GM18517 (cell line): ENCODE data around the gene ESRRG.
A peak's percentile ranks its signal among the peaks of the same experiment; 100 is the strongest.
"Not testable (repeated sequence)": the region's sequence is repeated elsewhere in the genome, so short reads cannot be mapped to it uniquely, and the experiment has no call there.

Experiments
- ATAC-seq: cut with Tn5 transposase; IDR thresholded peaks from one replicate; pipeline ENCODE4 v1.9.1; 2021; ENCODE audit warnings: mild to moderate bottlenecking, moderate library complexity; ENCODE audit not compliant: unreplicated experiment

ESRRG gene

DNA sequence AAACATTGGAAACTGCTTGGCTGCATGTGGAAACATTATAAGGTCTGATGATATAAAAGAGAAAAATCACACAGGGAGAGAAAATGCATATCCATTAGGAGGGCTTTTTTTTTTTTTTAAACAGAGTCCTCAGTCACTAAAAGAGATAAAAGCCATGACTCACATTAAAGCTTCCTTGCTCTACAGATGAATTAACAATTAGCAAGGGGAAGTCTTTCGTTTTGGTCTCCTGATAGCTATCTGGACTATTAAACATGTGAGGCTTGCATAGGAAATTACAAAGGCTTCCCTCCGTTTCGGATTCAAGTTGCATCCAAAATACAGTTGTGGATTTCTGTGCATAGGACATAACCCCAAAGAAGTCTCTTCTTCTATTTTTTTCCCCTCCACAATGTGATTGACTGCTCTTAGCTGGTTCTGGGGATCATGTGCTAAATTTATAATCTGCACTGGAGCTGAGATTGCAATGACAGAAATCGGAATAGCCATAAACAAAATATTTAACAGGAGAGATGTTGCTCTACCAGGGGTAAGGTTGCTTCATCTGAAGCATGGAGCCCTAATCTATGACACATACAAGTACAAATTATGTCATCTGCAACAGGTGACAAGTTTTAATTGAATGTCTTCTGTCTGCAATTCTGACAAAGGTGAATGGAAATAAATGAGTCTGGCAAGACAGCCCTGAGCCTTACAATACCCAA is 146.8 kb downstream of the ESRRG start:
- no peak for ATAC-seq

DNA sequence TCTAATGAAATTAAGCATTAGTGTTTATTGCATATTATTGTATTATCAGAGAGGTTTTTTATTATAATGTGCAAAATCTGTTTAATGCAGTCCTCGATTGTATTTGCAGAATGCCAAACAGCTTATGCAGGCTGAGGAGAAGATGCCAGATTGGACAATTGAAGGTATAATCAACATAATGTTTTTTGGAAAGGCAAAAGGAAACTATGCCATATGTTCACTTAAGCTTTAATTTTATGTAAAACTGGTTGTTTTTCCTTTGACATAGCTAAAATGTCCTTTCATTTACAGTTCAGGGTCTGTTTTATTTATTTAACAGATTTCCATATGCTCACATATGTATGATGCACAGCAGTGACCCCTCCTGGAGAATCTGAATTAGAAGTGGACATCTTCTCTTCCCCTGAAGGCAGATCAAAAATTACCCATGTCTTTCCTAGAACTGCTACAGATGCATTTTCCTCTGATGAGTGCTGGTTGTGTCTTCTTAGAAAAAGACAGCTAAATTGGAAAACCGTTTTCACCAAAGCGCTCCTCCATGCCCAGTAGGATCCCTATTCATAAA is 156.5 kb downstream of the ESRRG start:
- no peak for ATAC-seq

DNA sequence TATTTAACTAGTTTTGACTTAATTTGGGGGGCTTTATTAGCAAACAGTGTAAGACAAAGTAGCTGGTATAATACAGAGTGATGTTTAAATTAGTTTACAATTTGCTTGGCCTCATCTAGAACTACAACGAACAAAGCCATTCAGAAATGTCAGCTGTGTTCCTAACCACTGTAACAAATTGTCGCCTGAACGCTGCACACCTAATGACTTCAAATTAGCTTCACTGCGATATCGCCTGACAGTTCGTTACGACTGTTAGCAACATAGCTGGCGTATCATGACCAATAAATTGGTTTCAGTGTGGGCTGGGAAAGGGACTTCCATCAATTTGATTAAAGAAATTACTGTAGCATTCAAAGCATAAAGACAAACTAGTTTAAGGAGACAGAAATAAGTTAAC is 160.1 kb downstream of the ESRRG start:
- no peak for ATAC-seq

DNA sequence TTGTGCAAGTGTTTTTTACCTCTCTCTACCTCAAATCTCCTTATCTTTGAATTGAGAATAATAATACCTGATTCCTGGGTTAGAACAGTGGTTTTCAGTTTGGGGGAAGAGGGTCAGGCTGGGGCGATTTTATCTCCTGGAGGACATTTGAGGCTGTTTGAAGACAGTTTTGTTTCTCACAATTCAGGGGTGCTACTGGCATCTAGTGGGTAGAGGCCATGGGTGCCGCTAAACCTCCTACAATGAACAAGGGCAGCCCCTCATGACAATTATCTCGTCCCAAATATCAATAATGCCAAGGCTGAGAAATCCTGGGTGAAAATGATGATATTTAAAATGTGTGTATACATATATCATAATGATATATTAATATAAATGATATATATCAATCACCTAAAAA is 160.8 kb downstream of the ESRRG start:
- no peak for ATAC-seq

DNA sequence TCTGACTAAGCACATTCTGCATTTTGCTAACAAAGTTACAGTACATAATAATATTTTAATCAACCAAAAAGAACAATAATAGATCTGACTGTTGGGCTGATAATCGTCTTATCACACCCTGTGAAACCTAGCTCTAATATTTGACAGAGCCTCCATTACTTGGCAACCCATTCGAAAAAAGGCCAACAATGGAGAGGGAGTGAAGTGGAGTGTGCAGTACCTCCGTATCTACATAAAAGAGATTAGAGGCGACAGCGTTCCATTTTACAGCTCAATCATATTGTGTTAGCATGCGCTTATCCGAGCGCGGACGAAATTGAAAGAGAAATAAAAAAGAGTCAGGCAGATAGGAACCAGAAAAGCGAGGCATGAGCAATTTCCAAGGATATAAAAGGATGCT is 162.7 kb downstream of the ESRRG start:
- ATAC-seq = no peak

DNA sequence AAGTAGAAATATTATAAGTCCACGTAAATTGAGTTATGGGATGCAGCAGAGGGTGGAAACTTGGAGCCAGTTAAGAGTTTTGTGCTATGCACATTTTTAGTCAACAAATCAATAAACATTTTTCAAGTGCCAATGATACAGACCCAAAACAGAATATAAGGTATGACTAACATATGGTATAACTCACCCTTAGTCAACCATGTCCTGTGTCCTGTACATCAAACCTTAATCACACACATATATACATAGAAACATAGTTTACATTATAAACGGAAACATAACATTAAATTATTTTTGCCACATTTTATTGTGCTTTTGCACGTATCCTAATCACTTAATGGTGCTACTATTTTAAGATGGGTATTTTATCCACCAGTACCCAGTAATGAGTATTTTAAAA is 163.9 kb downstream of the ESRRG start:
- ATAC-seq = no peak

DNA sequence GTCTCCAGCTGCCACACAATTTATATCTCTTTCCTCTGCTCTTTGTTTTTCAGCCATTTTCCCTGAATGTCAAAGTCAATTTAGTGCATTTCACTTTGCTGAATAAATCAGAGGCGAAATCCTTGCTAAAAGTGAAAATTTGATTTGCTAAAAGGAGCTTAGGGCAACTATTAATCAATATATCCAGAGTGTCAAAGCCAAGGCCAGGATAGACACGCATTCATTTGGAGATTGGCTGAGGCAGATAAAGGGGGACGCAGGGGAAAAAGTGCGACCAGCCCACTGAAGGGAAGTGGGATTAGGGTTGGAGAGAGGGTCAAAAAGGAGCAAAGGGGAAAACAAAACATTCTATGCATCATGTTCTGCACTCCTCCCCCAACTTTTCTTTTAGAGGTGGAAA is 167.6 kb downstream of the ESRRG start:
- ATAC-seq = no peak

DNA sequence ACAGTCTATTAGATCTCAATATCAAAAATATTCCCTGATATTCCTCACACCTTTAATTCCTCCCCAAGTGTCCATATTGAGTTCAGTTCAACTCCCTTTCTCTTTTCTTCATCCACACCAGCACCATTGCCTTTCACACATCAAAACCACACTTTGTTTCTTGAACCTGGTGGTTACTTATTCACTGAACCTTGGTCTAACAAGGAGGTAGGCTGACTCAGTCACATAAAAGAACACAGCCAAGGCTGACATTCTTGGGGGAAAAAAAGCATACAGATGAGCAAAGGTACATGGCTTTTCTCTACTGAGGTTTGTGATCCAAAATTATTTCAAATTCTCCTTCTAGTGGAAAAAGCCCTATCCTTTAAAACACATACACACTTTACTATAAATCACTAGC is 168.3 kb downstream of the ESRRG start:
- no peak for ATAC-seq

DNA sequence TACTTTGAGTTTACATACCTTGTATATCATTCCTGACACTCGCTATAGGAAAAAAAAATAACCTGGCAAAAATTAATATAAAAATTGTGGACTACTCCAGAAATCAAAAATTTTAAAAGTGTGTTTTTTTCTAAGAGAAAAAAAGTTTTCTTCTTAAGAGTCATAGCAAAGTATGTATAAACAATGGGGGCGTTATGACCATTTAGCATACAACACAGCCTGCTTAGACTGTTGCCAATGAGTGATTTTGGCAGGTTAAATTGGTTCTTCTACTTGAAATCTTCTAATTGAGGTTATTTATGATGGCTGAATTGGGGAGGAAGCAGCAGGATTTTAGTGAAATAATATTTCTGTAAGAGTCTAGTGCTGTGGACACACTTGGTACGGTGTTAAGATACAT is 169.5 kb downstream of the ESRRG start:
- ATAC-seq = no peak

DNA sequence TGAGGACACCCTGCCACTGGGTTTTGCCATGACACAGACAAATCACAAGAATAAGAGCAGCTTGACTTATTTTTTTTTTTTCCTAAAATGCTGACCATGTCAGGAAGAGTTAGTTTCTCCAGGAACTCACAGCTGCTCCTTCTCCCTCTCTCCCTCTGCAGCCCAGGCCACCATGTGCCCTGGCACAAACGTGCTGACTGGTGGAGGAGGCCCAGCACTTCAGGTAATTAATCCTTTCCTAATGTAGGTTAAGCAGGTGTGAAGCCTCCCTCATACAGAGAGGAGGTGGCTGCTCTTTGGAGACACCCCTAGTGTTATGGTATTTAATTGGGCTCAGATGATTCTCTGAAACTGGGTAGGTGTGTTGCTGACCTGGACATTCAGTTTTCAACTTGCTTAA is 170.2 kb downstream of the ESRRG start:
- ATAC-seq = no peak

DNA sequence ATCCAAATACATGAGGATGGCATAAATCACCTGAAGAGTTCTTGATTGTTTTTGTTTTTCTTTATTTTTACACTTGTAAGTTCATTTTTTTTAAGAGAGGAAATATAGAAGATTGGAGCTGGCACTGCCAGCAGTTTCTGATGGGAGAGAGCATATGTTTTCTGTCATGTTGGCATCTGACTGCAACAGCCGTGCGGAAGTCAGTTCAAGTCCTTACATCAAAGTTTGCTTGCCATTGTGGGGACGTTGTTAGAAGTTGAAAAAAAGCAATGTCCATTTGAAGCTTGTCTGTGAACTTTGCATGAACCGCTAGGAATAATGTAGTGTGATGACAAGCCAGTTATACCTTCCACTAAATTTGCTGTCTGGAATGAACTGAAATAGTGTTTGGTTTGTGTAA is 173.4 kb downstream of the ESRRG start:
- ATAC-seq = no peak

DNA sequence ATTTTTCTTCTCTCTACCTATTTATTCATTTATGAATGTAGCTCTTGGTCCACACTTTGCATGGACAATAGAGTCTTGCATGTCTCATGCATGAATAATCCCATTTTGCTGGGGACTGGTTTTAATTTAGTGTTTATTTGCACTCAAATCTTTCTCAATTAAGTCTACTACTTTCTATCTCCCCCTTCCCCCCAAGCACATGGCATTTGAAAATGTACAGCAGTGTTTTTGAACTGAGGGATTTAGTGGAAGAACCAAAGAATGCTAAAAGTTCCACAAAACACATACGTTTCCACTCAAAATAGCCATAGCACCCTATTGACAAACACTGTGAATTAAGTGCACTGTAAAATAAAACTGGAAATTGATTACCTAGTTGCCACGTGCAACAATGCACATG is 180.5 kb downstream of the ESRRG start:
- no peak for ATAC-seq

DNA sequence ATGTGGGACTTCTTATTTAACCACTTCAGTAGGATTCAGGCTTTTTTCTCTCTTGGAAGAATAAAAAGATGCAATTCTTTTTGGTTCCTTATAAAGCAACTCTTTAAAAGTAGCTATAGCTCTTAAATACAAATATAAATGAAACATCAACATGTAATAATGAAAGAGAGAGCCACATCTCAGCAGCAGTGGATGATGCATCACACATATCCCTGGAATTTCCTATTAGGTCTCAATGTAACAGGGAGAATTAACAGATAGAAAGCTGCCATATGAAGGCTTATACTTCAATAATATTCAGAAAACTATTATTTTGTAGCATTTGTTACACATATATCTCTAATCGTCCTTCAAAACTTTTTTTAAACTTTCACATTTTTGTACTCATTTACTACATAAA is 181.0 kb downstream of the ESRRG start:
- ATAC-seq = no peak

DNA sequence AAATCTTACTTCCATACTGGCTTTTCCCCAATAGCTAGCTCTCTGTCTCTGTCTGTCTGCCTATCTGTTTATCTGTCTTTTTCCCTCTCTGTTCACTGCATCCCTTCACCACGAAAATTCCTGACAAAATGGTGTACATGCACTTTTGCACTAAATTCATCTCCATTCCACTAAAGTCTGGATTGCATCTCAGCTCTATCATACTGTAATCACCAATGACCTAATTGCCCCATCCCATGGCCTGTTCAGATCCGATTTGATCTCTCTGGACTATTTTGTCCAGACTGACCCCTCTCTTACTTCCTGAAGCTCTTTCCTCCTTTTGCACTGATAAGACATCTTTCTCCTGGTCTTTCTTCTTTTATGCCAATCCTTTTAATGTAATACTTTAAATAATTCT is 187.5 kb downstream of the ESRRG start:
- ATAC-seq = no peak

DNA sequence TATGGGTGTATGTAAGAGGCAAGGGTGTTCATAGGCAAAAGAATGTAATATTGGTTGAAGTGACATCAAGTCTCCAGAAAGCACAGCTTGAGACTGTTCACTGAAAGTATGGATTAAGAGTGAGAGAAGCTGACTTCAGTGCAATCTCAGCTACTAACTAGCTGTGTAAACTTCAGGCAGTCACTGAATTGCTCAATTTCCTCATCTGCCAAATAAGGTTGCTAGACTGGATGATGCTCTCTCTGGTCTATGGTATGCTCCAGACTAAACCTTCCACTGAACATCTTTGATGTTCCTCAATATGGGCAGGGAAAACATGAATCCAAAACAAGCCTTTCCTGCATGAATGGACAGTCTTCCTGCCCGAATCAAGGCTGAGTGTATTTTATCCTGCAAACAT is 188.2 kb downstream of the ESRRG start:
- no peak for ATAC-seq

DNA sequence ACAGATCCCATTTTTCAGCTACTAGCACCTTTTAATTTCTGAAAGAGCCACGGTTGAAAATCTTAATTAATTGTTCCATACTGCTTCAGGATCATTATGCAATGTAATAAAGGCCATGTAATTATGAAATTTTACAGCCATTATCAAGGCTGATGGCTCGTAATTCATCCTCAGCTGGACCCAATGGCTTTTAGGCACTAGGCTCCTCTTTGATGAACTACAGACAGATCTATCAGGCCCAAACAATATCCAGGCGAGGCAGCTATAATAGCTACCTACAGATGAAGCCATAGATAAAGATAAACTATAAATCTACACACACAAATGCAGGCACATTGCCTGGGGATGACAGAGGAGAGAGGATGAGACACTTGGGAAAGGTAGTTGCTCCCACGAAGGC is 189.5 kb downstream of the ESRRG start:
- no peak for ATAC-seq

DNA sequence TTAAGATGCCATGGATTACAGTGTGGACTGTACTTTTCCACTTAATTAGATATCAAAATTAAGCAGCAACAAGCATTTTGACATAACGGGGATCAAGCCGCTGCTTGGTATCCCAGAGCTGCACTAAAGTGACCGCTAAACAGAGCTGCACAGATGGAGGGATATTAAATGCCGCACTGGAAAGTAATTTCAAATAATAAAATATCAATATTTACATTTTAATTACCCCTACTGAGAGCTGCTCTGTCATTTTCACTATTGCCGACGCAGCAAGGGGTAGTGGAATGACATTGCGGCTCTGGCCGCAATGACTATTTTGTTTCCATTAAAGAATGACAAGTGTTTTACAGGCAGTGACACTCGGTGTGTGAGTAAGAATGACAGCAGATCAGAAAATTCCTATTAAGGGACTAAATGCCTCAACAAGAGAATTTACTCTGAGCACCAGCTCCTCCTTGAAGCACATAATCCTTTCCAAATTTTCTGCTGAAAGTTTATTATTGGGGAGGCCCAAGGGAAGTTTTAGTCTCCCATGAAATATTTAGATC is 190.9 kb downstream of the ESRRG start:
- no peak for ATAC-seq

DNA sequence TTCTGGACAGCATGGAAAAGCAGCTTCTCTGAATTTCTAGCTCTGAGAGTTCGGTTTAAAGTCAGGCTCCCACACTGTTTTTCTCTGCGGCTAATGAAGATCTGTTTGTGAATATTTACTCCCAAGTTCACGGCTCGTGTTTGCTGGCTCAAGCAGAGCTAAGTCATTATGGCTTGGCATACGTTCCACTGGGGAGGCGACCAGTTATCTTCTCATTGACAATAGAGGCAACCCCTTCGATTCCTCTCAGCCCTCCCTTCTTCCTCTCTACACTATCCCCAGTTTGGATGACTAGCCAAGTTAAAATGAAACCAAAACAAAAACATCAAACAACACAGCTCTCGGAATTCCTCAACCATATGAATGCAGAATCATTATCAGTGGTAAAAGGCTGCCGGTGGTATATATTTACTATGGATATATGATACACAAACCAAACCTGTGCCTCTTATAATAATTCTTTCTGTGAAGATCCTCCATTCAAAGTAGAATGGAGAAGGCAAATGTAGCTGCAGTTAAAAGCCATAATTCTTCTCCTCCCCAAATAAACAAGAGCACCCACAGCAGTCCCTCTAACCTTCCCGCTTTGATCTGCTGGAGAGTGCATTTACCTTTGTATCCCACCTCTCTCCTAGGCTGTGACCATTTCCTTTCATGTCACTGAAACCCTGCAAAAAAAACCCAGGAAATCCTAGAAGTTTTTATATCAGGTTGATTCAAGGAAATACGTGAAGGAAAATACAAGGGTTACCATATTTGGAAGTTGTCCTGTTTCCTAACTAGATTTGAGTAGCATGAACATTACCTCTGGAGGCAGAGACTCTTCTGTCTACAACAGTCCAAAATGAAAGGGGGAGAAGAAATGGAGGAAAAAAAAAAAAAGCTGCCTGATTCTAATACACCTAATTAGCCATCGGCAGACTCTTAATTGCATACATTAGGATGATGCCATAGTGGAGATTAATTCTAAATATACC is 191.7 kb downstream of the ESRRG start:
- ATAC-seq = peak; percentile 57

DNA sequence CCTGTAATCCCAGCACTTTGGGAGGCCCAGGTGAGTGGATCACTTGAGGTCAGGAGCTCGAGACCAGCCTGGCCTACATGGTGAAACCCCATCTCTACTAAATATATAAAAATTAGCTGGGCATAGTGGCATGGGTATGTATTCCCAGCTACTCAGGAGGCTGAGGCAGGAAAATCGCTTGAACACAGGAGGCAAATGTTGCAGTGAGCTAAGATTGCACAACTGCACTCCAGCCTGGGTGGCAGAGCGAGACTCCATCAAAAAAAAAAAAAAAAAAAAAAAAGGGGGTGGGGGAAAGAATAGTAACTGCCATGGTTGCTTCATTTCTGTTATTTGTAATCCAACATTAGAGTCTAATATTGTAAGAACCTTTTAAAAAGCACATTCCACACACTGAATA is 193.4 kb downstream of the ESRRG start:
- not testable (repeated sequence) for ATAC-seq

DNA sequence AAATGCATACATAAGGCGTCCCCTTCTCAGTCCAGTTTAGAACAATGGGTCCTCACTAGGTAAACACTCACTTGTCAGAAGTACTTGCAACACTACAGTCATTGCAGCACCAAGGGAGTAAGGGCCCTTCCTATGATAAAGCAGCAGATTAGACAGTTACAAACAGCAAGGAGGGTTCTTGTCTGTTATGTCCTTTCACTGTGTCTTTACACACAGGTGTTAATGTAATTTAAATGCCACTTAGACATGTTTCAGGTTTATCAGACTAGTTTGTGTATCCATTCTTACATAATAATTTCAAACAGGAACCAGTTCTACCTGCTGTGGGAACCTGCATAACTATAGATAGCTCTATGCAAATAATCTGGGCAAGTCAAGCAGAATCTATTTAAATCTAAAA is 194.4 kb downstream of the ESRRG start:
- peak; percentile 93 for ATAC-seq

DNA sequence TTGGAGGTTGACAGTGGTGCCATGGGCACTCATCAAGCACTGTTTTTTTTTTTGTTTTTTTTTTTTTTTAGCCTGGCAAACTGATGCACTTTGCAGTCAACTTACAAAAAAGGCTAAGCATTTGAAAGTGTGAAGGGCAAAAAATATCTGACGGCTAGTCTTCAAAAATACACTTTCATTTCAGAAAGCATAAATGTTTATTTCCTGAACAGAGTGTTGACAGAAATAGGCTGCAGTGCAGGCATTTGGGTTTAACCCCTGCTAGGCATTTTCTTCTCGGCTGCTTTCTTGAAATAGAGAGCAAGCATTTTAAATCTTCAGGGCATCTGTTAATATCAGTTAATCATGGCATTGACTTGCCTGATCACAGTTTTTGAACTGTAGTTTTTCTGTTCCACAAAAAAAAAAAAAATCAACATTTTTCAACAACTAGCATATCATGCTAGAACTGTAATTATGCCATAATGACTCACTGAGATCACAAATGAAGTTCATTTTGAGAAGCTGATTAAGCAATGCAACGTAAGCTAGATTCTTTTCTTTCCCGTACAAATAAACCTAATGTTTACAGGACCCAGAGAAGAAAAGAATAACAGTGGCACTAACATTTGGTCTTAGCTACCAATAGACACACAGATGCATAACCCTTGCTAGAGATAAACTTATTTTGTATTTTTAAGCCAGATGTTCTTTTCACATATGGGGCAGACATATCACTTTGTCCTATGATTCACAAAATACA is 199.6 kb downstream of the ESRRG start:
- ATAC-seq = no peak
